GM23248 (cell line): ENCODE results near the gene KCNAB1.

Experiments
- EZH2 ChIP-seq: fragments of 200-600 bp; sonication (generic); IDR thresholded peaks from 2 replicates; pipeline ENCODE4 v1.6.1; 2018; ENCODE audit warnings: antibody characterized with exemption, mild to moderate bottlenecking; ENCODE audit not compliant: insufficient read depth, poor library complexity, severe bottlenecking
- EZH2phosphoT487 ChIP-seq: fragments of 200-600 bp; sonication (generic); IDR thresholded peaks from 2 replicates; pipeline ENCODE4 v1.6.1; 2018; ENCODE audit warnings: antibody characterized with exemption, moderate library complexity, mild to moderate bottlenecking, low read depth; ENCODE audit not compliant: insufficient read depth

DNA sequence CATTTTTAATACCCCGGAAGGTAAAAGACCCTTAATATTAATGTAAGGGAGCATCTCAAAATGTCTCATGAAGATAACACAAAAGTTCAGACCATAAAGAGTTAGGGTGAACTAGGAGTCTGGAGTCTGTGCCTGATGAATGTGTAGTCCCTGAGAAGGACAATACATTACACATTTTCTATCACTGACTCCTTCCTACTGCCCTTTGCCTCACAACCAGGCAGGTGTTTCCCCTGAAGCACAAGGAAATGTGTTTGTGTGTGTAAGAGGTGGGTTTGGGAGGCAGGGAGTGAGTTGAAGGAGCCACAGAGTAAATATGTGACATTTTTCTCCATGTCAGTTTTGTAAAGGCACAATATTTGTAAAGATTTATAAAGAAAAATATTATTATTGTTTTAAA is 375.4 kb downstream of the KCNAB1 start:
- no peak for TF ChIP-seq EZH2
- no peak for TF ChIP-seq EZH2phosphoT487
